NCI-H446 treated with DMSO at 0.1 percent for 48 hours (cell line): ENCODE results near the gene TCOF1.

Experiments
- DNase-seq: peaks from one replicate; lab custom pipeline; 2025; lab: John Stamatoyannopoulos, UW

The TCOF1 gene

DNA sequence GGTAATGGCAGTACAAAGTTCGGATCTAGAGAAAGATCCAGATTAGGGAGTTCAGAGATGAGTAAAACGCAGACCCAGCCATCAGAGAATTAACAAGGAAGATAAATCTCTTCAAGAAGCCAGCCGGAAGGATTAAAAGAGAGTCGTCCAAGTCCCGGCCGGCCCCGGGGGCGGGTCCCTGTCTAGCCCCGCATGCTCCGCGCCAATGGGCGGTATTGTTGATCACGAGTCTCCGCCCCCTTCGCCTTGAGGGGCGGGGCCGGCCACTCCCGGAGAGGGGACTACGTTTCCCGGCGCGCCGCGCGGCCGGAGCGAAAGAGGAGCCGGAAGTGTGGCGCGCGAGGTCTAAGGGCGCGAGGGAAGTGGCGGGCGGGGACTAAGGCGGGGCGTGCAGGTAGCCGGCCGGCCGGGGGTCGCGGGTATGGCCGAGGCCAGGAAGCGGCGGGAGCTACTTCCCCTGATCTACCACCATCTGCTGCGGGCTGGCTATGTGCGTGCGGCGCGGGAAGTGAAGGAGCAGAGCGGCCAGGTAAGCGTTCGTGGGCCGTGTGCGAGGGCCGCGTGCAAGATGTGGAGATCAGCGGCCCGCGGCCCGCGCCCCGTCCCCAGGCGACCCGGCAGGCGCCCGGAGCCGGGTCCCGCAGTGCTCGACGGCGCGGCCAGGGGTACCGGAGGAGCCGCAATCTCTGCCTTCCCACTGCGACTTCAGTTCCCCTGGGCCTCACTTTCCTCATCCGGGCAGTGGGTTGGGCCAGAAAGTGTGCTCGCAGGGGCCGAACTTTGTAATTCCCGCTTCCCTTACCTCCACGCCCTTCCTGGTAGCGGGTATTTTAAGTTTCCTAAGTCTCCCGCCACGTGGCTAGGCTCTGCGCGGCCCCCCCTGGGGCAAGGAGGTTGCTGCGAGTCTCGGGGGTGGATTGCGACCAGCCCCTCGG lies at the start of gene TCOF1:
Gene TCOF1, plus strand, starts transcription at position 372 of the 935 bp plus-strand sequence. Its CDS starts 50 bp downstream, at position 422.
- DNase-seq = peak; percentile 87

- peak; percentile 7 for DNase-seq
Observed at GRCh38 chr5:150309101-150309885, 48.2 kb upstream of the TCOF1 start.

- DNase-seq = no peak
Observed at GRCh38 chr5:150309886-150310239, 47.6 kb upstream of the TCOF1 start.

DNA sequence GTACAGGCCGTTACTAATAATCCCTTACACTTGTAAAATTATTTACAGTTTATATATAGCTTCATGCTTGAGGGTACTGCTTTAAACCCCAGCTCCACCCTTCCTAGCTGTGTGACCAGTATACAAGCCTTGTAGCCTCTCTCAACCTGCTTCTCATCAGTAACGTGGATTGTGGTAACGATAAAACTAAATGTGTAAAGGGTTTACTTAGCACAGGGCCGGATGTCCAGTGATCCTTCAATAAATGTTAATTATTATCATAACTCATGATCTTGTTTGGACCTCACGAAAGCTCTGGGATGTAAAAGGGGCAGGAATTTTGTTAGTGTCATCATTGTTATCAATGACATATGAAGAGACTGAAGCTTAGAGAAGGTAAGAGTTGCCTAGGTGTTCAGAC lies 47.3 kb upstream of the TCOF1 start:
- no peak for DNase-seq

DNA sequence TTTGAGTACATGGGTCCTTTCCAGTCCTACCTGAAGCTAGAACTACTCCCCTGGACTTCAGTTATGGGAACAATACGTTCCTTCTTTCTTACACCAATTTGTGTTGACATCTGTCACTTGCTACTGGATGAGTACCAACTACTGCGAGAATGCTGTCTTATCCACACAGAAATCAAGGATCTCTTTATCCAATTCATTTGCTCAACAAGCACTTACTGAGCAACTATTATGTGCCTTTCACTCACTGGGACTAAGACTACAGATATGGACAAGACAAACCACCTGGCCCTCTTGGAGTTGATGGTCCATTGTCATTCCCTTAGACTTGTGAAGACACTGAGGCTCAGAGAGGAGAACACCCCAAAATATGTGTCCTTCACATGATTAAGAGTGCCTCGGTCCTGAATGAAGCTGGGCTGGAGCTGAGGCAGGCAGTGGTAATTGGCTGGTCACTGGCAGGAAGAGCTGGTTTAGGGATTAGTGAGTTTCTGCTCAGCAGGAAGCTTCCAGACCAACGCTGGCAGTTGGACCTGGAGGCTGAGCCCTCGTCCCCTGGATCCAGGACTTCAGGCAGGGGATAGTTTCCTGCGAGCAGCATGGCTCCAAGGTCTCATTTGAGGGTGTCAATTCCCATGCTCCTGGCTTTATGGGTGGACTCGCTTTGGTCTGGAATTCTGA lies 46.3 kb upstream of the TCOF1 start:
- DNase-seq = no peak

DNA sequence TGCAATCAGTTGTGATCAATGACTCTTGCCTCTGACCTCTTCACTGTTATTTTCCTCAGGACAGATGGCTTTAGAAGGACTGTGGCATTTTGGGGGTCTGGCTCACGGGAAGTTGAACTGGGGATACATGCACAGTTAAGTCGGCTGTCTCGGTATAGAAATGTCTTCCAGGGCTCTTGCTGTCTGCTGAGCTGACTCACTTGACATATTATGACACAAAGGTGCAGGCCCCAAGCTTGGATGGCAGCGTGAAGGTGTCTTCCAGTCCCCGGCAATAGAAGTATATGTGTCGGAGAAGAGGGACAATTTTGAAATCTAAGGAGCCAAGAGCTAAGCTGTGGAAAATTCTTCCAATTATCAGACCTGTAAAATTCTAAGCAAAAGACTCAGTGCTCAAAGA lies 45.0 kb upstream of the TCOF1 start:
- DNase-seq = no peak

- DNase-seq = no peak
Observed at GRCh38 chr5:150313501-150313900, 44.0 kb upstream of the TCOF1 start.

DNA sequence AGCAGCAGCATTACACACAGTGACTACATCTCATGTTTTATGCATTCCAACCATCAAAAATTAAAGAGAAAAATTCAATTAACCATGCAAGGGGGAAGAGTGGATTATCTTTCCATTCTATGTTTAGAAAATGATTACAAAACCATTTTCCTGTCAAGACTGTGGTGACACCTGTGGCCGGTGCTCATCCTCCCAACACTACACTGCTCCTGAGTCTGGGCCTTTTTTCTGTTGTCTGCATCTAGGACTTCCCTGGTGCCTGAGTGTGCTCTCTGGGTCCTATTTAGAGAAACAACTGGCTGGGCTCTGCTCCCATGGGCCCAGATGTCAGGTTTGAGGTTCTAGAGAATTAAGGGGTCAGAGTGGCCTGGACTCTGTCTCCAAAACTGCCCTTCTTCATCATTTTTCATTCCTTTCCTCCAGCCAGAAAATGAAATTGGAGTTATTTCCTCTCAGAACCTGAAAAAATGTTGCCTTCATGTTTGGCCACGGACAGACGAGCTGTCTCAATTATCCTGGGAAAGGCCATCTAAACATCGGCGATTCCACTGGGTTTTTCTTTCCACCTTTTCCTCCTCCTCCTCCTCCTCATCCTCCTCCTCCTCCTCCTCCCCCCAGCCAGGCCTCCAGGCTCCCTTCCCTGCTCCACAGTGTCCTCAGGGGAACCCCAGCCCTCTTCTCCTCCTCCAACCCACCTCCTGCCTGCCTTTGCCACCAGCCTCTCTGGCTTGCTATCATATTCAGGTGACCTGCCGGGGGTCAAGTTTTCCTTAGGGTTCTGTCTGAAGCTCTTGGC lies 43.4 kb upstream of the TCOF1 start:
- no peak for DNase-seq

GRCh38 chr5:150315245-150315644 lies 42.3 kb upstream of the TCOF1 start:
- DNase-seq = no peak

DNA sequence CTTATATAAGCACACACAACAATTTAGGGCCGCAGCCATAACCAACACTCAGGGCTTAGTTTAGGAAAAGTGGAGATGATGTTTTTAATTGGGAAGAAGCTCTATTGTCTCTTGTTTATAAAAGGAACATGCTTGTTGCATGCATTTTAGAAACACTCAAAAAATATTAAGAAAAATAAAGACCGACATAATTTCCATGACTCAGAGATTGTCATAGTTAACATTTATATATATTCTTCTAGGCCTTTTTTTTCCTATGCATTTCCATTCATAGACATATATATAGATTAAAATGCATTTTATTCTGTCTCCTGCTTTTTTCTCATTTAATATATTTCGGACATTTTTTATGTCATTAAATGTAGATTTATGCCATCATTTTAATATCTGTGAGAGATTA lies 41.2 kb upstream of the TCOF1 start:
- DNase-seq = no peak

- no peak for DNase-seq
Observed at GRCh38 chr5:150317048-150318003, 40.2 kb upstream of the TCOF1 start.

- DNase-seq = no peak
Observed at GRCh38 chr5:150318613-150319483, 38.6 kb upstream of the TCOF1 start.

DNA sequence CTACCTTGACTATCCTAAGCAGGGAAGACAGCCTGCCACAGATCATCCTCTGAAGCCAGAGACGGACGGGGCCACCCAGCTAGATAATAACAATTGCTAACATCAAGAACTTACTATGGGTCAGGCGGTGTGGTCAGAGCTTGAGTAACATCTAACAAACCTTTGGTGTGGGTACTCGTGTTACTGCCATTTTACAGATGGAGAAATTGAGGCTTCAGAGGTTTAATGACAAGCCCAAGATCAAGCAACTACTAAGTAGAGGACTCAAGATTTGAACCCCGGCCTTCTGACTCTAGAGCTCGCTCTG lies 38.1 kb upstream of the TCOF1 start:
- DNase-seq = no peak

GRCh38 chr5:150320044-150320613 lies 37.4 kb upstream of the TCOF1 start:
- no peak for DNase-seq

DNA sequence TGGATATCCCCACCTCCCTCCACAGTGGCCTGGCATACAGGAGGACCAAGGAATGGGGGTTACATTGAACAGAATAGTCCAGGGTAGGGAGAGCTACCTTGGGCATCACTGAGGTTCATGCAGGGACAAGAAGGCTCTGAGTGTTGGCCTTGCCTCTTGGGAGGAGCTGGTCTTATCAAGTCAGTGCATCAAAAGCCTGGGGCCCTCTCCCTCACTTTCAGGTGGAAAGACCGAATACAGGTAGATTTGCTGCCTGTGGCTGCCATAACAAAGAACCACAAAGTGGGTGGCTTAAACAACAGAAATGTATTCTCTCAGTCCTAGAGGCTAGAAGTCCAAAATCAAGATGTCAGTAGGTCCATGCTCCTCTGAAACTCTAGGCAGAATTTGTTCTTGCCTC lies 36.3 kb upstream of the TCOF1 start:
- no peak for DNase-seq

DNA sequence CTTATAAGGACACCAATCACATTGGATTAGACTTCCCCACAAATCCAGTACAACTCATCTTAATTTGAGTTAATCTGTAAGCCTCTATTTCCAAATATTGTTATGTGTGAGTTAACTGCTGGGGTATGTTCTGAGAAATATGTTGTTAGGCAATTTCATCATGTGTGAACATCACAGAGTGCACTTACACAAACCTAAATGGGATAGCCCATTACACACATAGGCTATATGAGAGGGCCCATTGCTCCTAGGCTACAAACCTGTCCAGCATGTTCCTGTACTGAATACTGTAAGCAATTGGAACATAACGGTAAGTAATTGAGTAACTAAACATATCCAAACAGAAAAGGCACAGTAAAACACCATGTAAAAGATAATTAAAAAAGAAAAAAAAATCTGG lies 35.7 kb upstream of the TCOF1 start:
- no peak for DNase-seq

DNA sequence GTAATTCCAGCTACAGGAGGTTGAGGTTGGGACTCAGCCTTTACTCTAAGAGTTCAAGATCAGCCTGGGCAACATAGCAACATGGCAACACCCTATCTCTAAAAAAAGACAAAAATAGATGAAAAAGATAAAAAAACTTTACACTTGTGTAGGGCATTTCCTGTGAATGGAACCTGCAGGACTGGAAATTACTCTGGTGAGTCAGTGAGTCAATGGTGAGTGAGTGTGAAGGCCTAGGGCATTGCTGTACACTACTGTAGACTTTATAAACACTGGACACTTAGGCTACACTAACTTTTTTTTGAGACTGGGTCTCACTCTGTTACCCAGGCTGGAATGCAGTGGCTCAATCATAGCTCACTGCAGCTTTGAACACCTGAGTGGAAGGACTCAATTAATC lies 35.3 kb upstream of the TCOF1 start:
- DNase-seq = no peak

- DNase-seq = no peak
Observed at GRCh38 chr5:150323092-150323491, 34.4 kb upstream of the TCOF1 start.

- no peak for DNase-seq
Observed at GRCh38 chr5:150323819-150324218, 33.7 kb upstream of the TCOF1 start.
